B cell (primary cell): ENCODE measurements around the gene MRPL18. TPM values are rescaled to one million over a fixed set of nuclear protein-coding genes. Genes with fewer than 3 reads are reported as not detected.

ENCODE experiments used
- ATAC-seq: fragments of 200-7000 bp; cut with Tn5 transposase; one replicate; pipeline ENCODE4 v1.10.0; 2021; ENCODE audit warnings: low read depth, mild to moderate bottlenecking, moderate number of reproducible peaks, moderate library complexity
- CTCF ChIA-PET: fragments of 350-600 bp; sonication (Branson Sonifier 250); formaldehyde crosslinking; loops from one replicate; lab custom pipeline; 2021; ENCODE audit warnings: antibody characterized with exemption, inconsistent platforms; lab: Charles Lee
- POLR2A ChIA-PET: fragments of 350-600 bp; sonication (Branson Sonifier 250); formaldehyde crosslinking; loops from one replicate; lab custom pipeline; 2021; ENCODE audit warnings: antibody characterized with exemption; lab: Charles Lee
- DNase-seq: peaks from one replicate; pipeline ENCODE4 v3.0.0; 2013
- H2AFZ ChIP-seq: 2 replicates; pipeline ENCODE4 v1.6.1; 2012; ENCODE audit warnings: mild to moderate bottlenecking, low read depth, low read length; ENCODE audit not compliant: insufficient read depth, poor library complexity, severe bottlenecking
- H3K27ac ChIP-seq, 2 donors: 1 replicate in 1 of 2; 2 replicates in 1 of 2; pipeline ENCODE4 v1.5.1; 2012 to 2013; ENCODE audit warnings: low read length in 2 of 2, mild to moderate bottlenecking in 2 of 2, moderate library complexity in 1 of 2
- H3K27me3 ChIP-seq, 4 experiments: fragments of 200-600 bp in 1 of 4; sonication (generic) in 1 of 4; replicated peaks in 1 of 4; 1 replicate in 2 of 4; 2 replicates in 2 of 4; pipeline versions ENCODE4 v1.6.1 to v1.7.0; 2013 to 2016; ENCODE audit warnings: low read length in 3 of 4, mild to moderate bottlenecking in 2 of 4, mixed read lengths in 1 of 4, moderate library complexity in 1 of 4; ENCODE audit not compliant: insufficient read depth in 4 of 4, control insufficient read depth in 3 of 4; ENCODE audit errors: control extremely low read depth in 1 of 4
- H3K36me3 ChIP-seq, 2 experiments: replicated peaks in 1 of 2; 1 replicate in 1 of 2; 2 replicates in 1 of 2; pipeline versions ENCODE4 v1.6.1 to v1.7.1; 2013; ENCODE audit warnings: low read length in 1 of 2; ENCODE audit not compliant: insufficient read depth in 2 of 2, control insufficient read depth in 1 of 2; ENCODE audit errors: control extremely low read depth in 1 of 2, extremely low read depth in 1 of 2
- H3K4me1 ChIP-seq, 2 donors: fragments of 200-600 bp in 1 of 2; sonication (generic) in 1 of 2; 1 replicate in 1 of 2; 2 replicates in 1 of 2; pipeline versions ENCODE4 v1.5.1 to v1.6.1; 2013 to 2017; ENCODE audit warnings: low read length in 2 of 2; ENCODE audit not compliant: control insufficient read depth in 2 of 2, insufficient read depth in 2 of 2
- H3K4me2 ChIP-seq: replicated peaks from 2 replicates; pipeline ENCODE3; 2012; ENCODE audit warnings: mild to moderate bottlenecking, low read depth, low read length; ENCODE audit not compliant: poor library complexity, severe bottlenecking
- H3K4me3 ChIP-seq, 5 experiments: fragments of 200-600 bp in 1 of 5; sonication (generic) in 1 of 5; 1 replicate in 3 of 5; 2 replicates in 2 of 5; pipeline versions ENCODE4 v1.5.1 to v1.7.0; 2011 to 2016; ENCODE audit warnings: low read length in 4 of 5, mild to moderate bottlenecking in 4 of 5, low read depth in 2 of 5, control low read depth in 1 of 5, moderate library complexity in 1 of 5; ENCODE audit not compliant: insufficient read depth in 1 of 5; ENCODE audit errors: control extremely low read depth in 1 of 5, extremely low read depth in 1 of 5
- H3K79me2 ChIP-seq: fragments of 200-600 bp; sonication (generic); one replicate; pipeline ENCODE4 v1.6.0; 2016; ENCODE audit warnings: low read length; ENCODE audit not compliant: control insufficient read depth, insufficient read depth
- H3K9ac ChIP-seq: fragments of 200-600 bp; sonication (generic); 2 replicates; pipeline ENCODE4 v1.6.1; 2017; ENCODE audit warnings: mild to moderate bottlenecking, low read length, moderate library complexity
- H3K9me3 ChIP-seq, 3 donors: one replicate each; pipeline versions ENCODE4 v1.6.1 to v1.7.1; 2013; ENCODE audit warnings: low read length in 2 of 3; ENCODE audit not compliant: control insufficient read depth in 2 of 3, insufficient read depth in 1 of 3; ENCODE audit errors: control extremely low read depth in 1 of 3
- H4K20me1 ChIP-seq: 2 replicates; pipeline ENCODE4 v1.6.0; 2012; ENCODE audit warnings: mild to moderate bottlenecking, low read length; ENCODE audit not compliant: insufficient read depth, control insufficient read depth, poor library complexity, severe bottlenecking
- H3K27ac Mint-ChIP-seq: one replicate; pipeline ENCODE4 v1.8.0; 2021; ENCODE audit warnings: mixed read lengths
- H3K27me3 Mint-ChIP-seq: one replicate; pipeline ENCODE4 v1.8.0; 2021; ENCODE audit warnings: mixed read lengths
- H3K4me1 Mint-ChIP-seq: one replicate; pipeline ENCODE4 v1.8.0; 2021; ENCODE audit warnings: mixed read lengths
- H3K4me3 Mint-ChIP-seq: one replicate; pipeline ENCODE4 v1.8.0; 2021; ENCODE audit warnings: mixed read lengths
- H3K9me3 Mint-ChIP-seq: one replicate; pipeline ENCODE4 v1.8.0; 2022; ENCODE audit warnings: mixed read lengths; ENCODE audit not compliant: insufficient read depth
- CTCF ChIP-seq: fragments of 200-600 bp; IDR thresholded peaks from one replicate; pipeline ENCODE4 v1.8.0; 2022; ENCODE audit warnings: antibody characterized with exemption, mild to moderate bottlenecking
- EZH2 ChIP-seq: IDR thresholded peaks from 2 replicates; pipeline ENCODE4 v1.6.1; 2012; ENCODE audit warnings: borderline replicate concordance, low read depth, mild to moderate bottlenecking, moderate library complexity, low read length; ENCODE audit not compliant: insufficient read depth, poor library complexity, severe bottlenecking
- WGBS: methylation state at CpG from one replicate; pipeline ENCODE4 v1.1.5; 2013; ENCODE audit warnings: missing lambda C conversion rate; ENCODE audit not compliant: insufficient coverage; 5-methylcytosine and 5-hydroxymethylcytosine counted together
- intact Hi-C: fragments of 100-400 bp; cut with micrococcal nuclease; formaldehyde crosslinking; loops from one replicate; pipeline ENCODE4 v1.10.0; 2022
- polyA plus RNA-seq: library from polyadenylated mRNA; depleted of rRNA; stranded (reverse); fragments of >200 nt; gene quantifications from 2 replicates; pipeline ENCODE4 v1.2.3, GENCODE V29; 2012
- total RNA-seq, 2 donors: library from RNA; stranded (reverse); fragments of 120-200 nt in 1 of 2; gene quantifications; 1 replicate in 1 of 2; 2 replicates in 1 of 2; pipeline versions ENCODE4 v1.2.3 to v1.2.4, GENCODE V29; 2013 to 2022

MRPL18 gene
- total and polyA plus RNA-seq, 2 donors (not counting 1 experiment from before 2014, with no cell fraction given) = 32.1 to 35.1 TPM

DNA sequence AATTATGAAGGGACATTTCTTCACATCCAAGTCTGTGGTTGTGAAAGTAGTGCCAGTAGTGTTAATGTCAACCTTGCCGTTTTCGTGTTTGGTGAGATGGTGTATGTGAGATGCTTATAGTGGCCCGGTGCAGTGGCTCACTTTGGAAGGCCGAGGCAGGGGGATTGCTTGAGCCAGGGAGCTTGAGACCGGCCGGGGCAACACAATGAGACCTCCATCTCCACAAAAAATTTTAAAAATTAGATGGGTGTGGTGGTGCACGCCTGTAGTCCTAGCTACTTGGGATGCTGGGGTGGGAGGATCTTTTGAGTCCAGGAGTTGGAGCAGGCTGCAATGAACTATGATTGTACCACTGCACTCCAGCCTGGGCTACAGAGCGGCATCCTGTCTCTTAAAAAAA, 47.2 kb downstream of the MRPL18 start:
- no peak overlapping the region for H3K4me3 Mint-ChIP-seq
- H3K27me3 Mint-ChIP-seq = peaks cover 14% of the 10 kb centered on the region
- ATAC-seq (no peak), DNase-seq (no peak)
- no peak for TF ChIP-seq EZH2
- ChIA-PET CTCF (no interaction called here), POLR2A (no interaction called here)
- Histone ChIP-seq H4K20me1 (no peaks in the 10 kb centered on the region), H3K4me2 (no peak overlapping the region), H3K4me3 (no peak overlapping the region), H3K79me2 (no peaks in the 10 kb centered on the region), H3K27ac (no peak overlapping the region), H3K36me3 (no peaks in the 10 kb centered on the region), H3K9ac (no peak overlapping the region), H2AFZ (no peak overlapping the region), H3K9me3 (peaks cover 0 to 3% (median 0%) of the 10 kb centered on the region in 3 donors), H3K4me1 (no peaks in the 10 kb centered on the region), H3K27me3 (peaks cover 0 to 13% (median 0%) of the 10 kb centered on the region in 4 experiments)
- no peak overlapping the region for H3K27ac Mint-ChIP-seq
- no CpG with 5 or more reads among the region's 8 CpGs for WGBS
- H3K4me1 Mint-ChIP-seq = no peaks in the 10 kb centered on the region
- intact Hi-C loops = no loop called here
- no peaks in the 10 kb centered on the region for H3K9me3 Mint-ChIP-seq

DNA sequence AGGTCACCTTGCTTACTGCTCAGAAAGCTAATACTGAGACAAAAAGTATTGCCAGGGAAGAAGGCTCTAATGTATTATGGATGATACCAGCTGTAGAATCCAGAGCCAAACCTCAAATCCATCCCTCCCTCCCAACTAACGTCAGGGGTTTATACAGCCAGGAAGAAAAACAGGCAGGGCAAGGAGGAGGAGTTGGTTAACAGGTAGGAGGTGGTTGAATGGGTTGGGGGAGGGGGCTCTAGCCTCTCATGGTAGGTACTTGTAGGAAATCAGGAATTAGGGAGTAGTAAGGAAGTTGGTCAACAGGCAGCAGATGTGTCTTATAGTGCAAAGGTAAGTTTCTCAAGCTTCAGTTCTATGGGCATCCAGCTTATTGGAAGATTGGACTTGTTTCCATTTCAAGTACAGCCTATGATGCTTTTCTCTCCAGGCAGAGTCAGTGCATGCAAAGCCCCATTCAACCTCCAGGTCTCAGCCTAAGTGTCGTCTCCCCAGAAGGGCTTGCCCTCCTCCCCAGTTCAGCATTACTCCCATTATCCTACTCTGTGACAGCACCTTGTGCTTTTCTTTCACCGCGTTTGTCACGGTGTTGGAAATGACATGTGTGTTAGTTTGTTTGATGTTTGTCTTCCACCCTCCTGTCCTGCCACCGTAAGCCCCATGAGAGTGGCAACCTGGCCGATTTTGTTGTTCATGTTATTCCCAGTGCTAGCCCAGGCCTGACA, 47.9 kb downstream of the MRPL18 start:
- H3K4me1 ChIP-seq = no peaks in the 10 kb centered on the region
- H3K4me2 ChIP-seq = no peak overlapping the region
- Mint-ChIP-seq H3K4me1 (no peaks in the 10 kb centered on the region), H3K4me3 (no peak overlapping the region), H3K27me3 (peaks cover 14% of the 10 kb centered on the region), H3K9me3 (no peaks in the 10 kb centered on the region), H3K27ac (no peak overlapping the region)
- DNase-seq = no peak
- no peak overlapping the region for H2AFZ ChIP-seq
- no peak overlapping the region for H3K4me3 ChIP-seq
- TF ChIP-seq CTCF (no peak), EZH2 (no peak)
- ATAC-seq = no peak
- no peak overlapping the region for H3K27ac ChIP-seq
- H3K9me3 ChIP-seq = peaks cover 0 to 3% (median 0%) of the 10 kb centered on the region in 3 donors
- no peaks in the 10 kb centered on the region for H3K36me3 ChIP-seq
- no peak overlapping the region for H3K9ac ChIP-seq
- POLR2A ChIA-PET = no interaction called here
- no peaks in the 10 kb centered on the region for H3K79me2 ChIP-seq
- intact Hi-C loops = no loop called here
- no peaks in the 10 kb centered on the region for H4K20me1 ChIP-seq
- 95% methylated on average over 5 of the region's 7 CpGs for WGBS
- peaks cover 0 to 13% (median 0%) of the 10 kb centered on the region in 4 experiments for H3K27me3 ChIP-seq
- CTCF ChIA-PET = no interaction called here
